Activated CD8-positive, alpha-beta memory T cell treated with anti-CD3 and anti-CD28 coated beads for 1 hour (primary cell): Measurements from ENCODE around the gene ECSCR.
A peak's percentile ranks its signal among the peaks of the same experiment; 100 is the strongest.

ENCODE experiments used
- DNase-seq, 2 donors: peaks; one replicate each; pipeline ENCODE4 v3.0.0-alpha.2; 2020; ENCODE audit warnings: low read depth in 1 of 2; ENCODE audit errors: extremely low read depth in 1 of 2

ECSCR gene

DNA sequence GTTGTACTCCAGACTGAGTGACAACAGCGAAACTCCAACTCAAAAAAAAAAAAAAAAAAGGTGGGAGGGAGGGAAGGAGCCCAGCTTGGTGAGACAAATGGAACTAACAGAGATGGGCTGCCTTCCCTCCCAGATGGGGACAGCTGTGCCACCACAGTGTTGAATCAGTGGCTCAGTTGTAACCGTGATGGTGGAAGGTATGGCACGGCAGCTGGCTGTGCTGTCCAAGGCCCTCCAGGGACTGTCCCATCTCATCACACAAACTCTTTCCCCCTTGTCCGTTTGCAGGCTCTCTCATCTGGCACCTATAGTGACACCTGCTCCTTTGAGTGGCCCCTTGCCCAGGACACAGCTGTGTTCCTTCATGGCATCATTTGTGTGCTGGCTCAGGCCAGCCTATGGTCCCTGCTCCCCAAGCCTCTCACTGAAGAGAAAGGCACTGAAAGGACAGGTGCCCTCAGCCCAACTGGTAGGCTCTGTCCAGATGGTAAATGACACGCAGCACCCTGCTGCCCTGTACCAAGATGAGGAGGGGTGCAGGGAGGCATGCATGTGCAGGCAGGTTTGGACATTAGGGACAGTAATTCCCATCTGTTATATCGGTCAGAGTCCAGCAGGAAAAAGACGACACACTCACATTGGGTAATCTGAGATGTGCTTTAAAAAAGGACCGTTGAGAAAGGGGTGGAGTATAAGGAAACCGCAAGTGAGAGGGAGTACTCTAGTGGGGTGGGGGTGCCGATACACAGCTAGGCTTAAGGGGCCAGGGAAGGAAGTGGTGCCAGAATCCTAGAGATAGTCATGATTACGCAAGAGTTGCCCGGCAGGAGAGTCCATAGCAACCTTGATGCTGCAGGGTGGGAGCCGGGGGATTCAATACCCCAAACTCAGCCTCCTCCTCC lies 12.6 kb upstream of the ECSCR start:
- no peak for DNase-seq

DNA sequence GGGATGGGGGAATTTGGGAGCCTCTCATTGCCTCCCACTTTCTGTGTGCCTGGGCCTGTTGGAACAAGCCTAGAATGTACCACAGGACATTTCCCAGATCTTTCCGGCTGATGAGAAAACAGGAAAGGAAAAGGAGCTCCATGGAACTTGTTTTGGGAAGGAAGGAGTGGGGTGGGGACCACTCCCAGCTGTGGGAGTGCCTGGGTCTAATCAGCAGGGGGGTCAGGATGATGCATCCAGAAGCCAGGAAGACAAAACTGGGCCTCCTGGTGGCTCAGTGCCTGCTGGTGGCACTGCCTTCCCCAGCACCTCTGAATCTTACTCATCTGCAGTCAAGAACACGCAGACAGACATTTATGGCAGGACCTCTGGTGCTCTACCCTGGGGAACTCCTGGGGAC lies 11.0 kb upstream of the ECSCR start:
- DNase-seq, result no peak

GRCh38 chr5:139473105-139473504 lies 10.6 kb upstream of the ECSCR start:
- DNase-seq, result no peak

DNA sequence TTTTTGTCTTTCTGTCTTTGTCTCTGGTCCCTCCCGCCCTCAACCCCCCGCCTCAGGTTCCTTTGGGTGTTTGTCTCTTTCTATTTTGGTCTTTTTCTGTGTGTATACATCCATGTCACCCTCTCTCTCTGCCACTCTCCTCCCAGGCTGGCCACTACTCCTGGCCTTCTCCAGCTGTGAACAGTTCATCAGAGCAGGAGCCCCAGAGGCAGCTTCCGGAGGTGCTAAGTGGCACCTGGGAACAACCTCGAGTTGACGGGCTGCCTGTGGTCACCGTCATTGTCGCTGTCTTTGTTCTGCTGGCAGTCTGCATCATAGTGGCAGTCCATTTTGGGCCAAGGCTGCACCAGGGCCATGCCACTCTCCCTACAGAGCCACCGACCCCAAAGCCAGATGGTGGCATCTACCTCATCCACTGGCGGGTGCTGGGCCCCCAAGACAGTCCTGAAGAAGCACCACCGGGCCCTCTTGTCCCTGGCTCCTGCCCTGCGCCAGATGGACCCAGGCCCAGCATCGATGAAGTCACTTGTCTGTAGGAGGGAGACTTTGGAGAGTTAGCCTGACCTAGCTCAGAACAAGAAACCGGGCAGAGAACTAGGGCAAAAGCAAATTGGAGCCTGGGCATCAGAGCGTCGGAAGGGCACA lies 10.0 kb upstream of the ECSCR start:
- no peak for DNase-seq

GRCh38 chr5:139470821-139471300 lies 8.3 kb upstream of the ECSCR start, which contains the start of gene SMIM33:
SMIM33 (plus strand) TSS chr5:139471004; CDS start chr5:139471122, 118 bp downstream.
- DNase-seq, result no peak

DNA sequence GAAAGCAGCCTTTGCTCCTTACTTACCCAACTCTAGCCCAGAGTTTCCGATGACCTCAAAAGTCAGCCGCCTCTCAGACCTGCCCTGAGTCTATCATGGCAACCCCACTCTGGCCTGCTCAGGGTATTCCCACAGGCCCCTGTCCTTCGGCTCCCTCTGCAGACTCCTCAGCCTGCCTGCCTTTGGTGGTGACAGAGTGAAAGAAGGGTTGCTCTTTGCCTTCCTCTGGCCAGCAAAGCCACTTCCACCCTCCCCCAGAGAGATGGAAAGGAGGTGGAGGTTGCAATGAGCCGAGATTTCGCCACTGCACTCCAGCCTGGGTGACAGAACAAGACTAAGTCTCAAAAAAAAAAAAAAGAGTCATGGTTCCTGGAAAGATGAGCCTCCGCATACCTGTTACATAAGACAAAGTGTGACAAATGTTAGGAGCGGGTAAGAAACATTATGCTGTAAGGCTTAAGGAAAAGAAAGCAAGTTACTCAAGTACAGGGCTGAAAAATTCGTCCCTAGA lies 5.9 kb upstream of the ECSCR start:
- no peak for DNase-seq

DNA sequence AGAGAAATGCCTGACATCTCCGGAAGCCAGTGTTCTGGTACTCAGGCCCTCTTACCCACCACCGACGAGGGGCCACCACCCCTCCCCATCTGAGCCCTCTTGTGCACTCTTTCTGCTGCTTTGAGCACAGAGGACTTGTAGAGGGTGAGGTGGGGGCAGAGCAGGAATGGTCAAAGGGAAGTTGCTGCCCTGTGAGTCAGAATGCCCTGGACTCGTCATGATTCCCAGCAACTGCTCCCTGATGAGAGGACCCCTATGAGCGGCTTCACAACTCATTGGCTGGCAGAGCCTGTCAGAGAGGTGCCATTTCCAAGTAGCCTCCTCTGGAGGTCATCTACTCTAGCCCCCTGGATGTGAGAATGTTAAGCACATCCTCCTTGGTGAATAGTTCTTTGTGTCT lies 845 bp downstream of the ECSCR start:
- DNase-seq, result no peak

DNA sequence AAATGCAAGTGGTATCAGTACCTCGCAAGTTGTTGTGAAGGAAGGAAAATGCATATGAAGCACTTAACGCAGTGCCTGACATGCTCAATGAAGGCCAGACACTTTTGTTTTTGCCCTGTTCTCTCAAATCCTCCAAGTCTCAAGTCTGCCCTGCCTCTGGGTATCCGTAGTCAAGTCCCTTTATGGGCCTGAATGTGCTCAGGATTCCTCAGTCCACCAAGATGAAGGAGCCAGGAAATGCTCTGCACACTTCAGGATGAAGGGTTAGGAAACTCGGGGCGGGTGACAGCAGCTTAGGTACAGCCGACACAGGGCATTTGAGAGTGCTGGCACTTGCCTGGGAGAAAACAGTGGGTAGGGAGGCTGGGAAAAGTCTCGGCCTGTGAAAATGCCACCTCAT lies 1.4 kb downstream of the ECSCR start:
- DNase-seq, result no peak

DNA sequence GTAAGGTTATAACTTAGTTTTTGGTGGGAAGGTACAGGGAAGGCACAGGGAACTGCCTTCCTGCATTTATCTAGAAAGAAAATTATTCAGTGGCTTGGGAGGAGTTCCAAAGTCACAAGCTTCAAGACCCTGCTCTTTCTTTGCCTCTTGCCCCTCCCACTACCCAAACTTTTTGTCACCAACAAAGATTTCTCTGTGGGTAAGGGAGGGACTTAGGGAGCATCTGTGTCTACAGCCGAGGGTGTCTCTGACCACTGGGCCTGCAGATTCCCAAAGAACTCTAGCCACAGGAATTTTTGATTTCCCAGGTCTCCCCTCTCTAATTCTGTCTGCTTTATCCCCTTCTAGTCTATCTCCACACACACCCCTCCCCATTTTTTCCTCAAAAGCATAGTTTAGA lies 2.1 kb downstream of the ECSCR start:
- no peak for DNase-seq

DNA sequence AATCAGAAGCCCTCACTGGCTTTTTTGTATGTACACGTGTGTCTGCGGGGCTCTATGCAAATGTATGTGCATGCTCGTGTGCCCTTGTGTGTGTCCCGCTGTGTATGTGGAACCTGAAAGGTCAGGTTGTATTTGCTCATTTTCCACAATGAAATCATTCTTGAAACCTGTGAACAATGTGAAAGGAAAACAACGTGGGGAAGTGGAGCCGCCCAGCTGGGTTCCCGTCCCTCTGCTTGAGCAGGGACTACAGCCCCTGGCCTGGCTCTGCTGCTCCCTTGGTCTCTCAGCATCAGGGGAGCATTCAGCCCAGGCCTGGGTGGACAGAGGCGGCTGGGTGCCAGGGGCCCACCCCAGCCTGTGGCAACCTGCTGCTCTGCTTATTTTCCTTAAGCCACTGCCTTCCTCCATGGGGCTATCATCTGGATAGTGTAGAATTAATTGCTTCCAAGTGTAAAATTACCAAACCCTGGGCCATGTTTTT lies 3.0 kb downstream of the ECSCR start:
- no peak for DNase-seq

- peak; percentile 46 to 56 for DNase-seq
Measured at GRCh38 chr5:139458580-139459407, 3.7 kb downstream of the ECSCR start.

DNA sequence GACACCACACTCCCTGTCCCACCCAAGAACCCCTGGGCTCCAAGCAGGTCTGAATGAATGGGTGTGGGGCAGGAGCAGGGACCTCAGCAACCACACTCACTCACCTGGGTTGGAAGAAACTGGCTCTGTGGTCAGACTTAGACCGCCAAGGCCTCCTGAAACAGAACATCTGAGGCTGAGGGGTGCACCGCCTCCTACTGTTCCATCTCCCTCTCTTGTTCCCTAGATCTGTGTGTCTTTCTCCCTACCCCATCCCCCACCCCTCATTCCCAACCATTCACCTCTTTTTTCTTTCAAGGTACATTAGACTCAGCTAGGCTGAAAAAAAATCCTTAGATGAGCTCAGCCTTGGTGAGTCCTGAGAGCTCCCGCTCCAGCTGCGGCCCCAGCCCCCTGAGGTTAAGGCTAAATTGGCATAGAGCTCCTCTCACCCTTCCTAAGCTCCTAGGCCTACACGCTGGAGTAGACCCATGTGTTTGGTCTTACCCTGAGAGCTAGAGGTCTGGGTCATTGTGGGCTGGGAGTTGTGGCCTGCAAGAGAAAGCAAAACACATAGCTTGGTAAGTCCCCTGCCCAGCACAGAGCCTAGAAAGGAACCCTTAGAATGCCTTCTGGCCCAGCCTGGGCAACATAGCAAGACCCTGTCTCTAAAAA lies 4.8 kb downstream of the ECSCR start:
- no peak for DNase-seq

DNA sequence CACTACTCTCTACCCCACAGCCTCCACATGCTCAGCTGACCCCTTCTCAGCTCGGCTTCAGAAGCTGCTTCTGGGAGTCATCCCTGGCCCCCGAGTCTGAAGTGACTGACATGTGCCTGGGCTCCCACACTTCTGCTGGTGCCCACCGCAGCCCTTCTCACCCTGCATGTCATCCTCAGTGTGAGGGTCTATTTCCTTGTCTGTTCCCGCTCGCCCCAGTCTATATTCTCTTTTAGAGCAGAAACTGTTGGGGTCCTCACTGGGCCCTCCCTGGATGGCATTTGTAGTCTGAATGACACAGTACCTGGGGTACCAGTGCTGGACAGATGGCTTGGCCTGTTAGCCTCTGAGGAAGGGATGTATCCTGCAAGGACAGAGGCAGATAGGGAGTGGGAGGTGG lies 5.3 kb downstream of the ECSCR start:
- no peak for DNase-seq

DNA sequence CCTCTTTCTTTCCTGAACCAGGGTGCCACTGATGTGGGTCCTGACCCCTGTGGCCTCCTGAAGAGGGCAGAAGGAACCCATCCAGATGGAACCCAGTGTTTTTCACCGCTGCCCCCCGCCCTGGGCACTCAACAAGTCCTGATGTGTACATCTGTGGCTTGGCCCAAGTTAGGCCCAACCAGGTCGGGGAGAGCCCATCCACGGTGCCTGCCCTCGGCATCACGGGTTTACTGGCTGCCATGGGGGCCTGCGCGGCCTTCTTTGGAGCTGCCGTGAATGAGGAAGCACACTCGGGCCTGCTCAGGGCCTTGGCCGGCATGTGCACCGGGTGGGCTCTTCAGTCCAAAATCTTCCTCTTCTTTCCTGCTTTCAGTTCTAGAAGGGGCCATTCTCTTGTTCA lies 5.8 kb downstream of the ECSCR start:
- no peak for DNase-seq

- DNase-seq, result no peak
Measured at GRCh38 chr5:139454568-139455290, 7.8 kb downstream of the ECSCR start.

DNA sequence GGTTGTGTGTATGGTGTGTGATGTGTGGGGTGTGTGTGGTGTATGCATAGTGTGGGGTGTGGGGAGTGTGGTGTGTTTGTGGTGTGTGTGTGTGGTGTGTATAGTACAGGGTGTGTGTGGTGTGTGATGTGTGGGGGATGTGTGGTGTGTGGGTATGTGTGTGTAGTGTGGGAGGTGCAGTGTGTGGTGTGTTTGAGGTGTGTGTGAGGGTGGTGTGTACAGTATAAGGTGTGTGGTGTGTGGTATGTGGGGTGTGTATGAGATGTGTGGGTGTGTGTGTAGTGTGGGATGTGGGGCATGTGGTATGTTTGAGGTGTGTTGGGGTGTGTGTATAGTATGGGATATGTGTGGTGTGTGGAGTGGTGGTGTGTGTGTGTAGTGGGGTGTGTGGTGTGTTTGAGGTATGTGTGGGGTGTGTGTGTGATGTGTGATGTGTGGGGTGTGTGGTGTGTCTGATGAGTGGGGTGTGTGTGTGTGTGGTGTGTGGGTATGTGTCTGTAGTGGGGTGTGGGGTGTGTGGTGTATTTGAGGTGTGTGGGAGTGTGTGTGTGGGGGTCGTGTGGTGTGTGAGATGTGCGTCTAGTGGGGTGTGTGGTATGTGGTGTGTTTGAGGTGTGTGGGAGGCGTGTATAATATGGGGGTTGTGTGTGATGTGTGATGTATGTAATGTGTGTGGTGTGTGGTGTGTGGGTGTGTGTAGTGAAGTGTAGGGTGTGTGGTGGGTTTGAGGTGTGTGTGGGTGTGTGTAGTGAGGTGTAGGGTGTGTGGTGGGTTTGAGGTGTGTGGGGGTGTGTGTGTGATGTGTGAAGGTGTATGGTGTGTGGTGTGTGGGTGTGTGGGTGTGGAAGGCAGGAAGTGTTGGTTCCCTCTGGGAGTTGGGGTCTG lies 8.6 kb downstream of the ECSCR start:
- DNase-seq, result no peak

DNA sequence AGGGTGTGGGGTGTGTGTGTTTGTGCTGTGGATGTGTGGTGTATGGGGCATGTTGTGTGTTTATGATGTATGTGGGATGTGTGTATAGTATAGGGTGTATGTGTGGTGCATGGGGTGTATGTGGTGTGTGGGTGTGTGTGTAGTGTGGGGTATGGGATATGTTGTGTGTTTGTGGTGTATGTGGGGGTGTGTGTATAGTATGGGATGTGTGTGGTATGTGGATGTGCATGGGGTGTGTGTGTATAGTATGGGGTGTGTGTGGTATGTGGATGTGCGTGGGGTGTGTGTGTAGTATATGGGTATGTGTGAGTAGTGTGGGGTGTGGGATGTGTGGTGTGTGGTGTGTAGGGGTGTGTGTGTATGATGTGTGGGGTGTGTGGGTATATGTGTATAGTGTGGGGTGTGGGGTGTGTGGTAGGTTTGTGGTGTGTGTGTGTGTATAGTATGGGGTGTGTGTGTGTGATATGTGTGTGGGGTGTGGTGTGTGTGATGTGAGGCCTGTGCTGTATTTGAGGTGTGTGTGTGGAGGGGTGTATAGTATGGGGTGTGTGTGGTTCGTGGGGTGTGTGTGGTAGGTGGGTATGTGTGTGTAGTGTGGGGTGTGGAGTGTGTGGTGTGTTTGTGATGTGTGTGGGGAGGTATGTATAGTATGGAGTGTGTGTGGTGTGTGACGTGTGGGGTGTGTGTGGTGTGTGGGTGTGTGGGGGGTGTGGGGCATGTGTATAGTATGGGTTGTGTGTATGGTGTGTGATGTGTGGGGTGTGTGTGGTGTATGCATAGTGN lies 10.5 kb downstream of the ECSCR start:
- no peak for DNase-seq

DNA sequence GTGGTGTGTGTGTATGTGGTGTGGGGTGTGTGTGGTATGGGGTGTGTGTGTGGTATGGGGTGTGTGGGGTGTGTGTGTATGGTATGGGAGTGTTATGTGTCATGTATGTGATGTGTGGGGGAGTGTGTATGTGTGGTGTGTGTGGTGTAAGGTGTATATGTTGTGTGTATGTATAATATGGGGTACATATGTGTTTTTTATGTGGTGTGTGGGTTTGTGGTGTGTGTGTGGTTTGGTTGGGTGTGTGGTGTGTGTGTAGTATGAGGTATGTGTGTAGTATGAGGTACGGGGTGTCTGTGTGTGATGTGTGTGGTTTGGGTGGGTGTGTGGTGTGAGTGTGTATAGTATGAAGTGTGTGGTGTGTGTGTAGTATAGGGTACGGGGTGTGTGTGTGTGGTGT lies 11.4 kb downstream of the ECSCR start:
- DNase-seq, result no peak
